ENCODE results near the gene LRRC1.

The LRRC1 gene

GRCh38 chr6:53818858-53819609, 24.2 kb downstream of the LRRC1 start:
- DNase-seq = no peak

- peak; percentile 65 for DNase-seq
Observed at GRCh38 chr6:53822401-53823125, 27.8 kb downstream of the LRRC1 start.

- DNase-seq = no peak
Observed at GRCh38 chr6:53824714-53825113, 29.9 kb downstream of the LRRC1 start.

- no peak for DNase-seq
Observed at GRCh38 chr6:53825532-53826321, 30.9 kb downstream of the LRRC1 start.

- no peak for DNase-seq
Observed at GRCh38 chr6:53827531-53827930, 32.7 kb downstream of the LRRC1 start.

- no peak for DNase-seq
Observed at GRCh38 chr6:53828215-53828614, 33.4 kb downstream of the LRRC1 start.

- DNase-seq = no peak
Observed at GRCh38 chr6:53828966-53829697, 34.3 kb downstream of the LRRC1 start.

- no peak for DNase-seq
Observed at GRCh38 chr6:53829698-53830221, 35.0 kb downstream of the LRRC1 start.

GRCh38 chr6:53830366-53830765, 35.6 kb downstream of the LRRC1 start:
- no peak for DNase-seq

GRCh38 chr6:53831081-53831869, 36.5 kb downstream of the LRRC1 start:
- no peak for DNase-seq

- no peak for DNase-seq
Observed at GRCh38 chr6:53831936-53832660, 37.3 kb downstream of the LRRC1 start.

- no peak for DNase-seq
Observed at GRCh38 chr6:53833155-53833554, 38.4 kb downstream of the LRRC1 start.

GRCh38 chr6:53834132-53834531, 39.3 kb downstream of the LRRC1 start:
- no peak for DNase-seq

GRCh38 chr6:53837865-53838769, 43.3 kb downstream of the LRRC1 start:
- peak; percentile 39 for DNase-seq

GRCh38 chr6:53840027-53840426, 45.2 kb downstream of the LRRC1 start:
- no peak for DNase-seq

- DNase-seq = no peak
Observed at GRCh38 chr6:53845280-53846195, 50.7 kb downstream of the LRRC1 start.

- DNase-seq = no peak
Observed at GRCh38 chr6:53846250-53846649, 51.4 kb downstream of the LRRC1 start.

GRCh38 chr6:53847796-53848314, 53.0 kb downstream of the LRRC1 start:
- no peak for DNase-seq

GRCh38 chr6:53850527-53850926, 55.7 kb downstream of the LRRC1 start:
- no peak for DNase-seq

Measured in NCI-H510A treated with DMSO at 0.1 percent for 48 hours (cell line).